Left ventricle myocardium inferior (tissue), 1 donor: Measurements from ENCODE around the gene KCNK10. TPM values are rescaled to one million over a fixed set of nuclear protein-coding genes. Genes with fewer than 3 reads are reported as not detected.

Source experiments
- DNase-seq: peaks from one replicate; pipeline ENCODE4 v3.0.0-alpha.2; 2020
- H3K27ac ChIP-seq: fragments of 200-600 bp; replicated peaks from 2 replicates; pipeline ENCODE4 v1.8.0; 2021
- H3K27me3 ChIP-seq: fragments of 200-600 bp; 2 replicates; pipeline ENCODE4 v1.8.0; 2021; ENCODE audit warnings: low read depth
- H3K36me3 ChIP-seq: fragments of 200-600 bp; 2 replicates; pipeline ENCODE4 v1.8.0; 2021
- H3K4me1 ChIP-seq: fragments of 200-600 bp; 2 replicates; pipeline ENCODE4 v1.8.0; 2021
- H3K4me3 ChIP-seq: fragments of 200-600 bp; 2 replicates; pipeline ENCODE4 v1.8.0; 2021; ENCODE audit warnings: mild to moderate bottlenecking, moderate library complexity
- H3K9me3 ChIP-seq: fragments of 200-600 bp; replicated peaks from 2 replicates; pipeline ENCODE4 v1.8.0; 2021
- intact Hi-C: fragments of 100-400 bp; cut with micrococcal nuclease; formaldehyde crosslinking; loops from one replicate; pipeline ENCODE4 v1.11.0; 2022
- total RNA-seq: library from RNA; stranded (reverse); fragmentation: NEBNext Ultra II Directional; extraction: Animal tissue kit (Norgen Biotek cat#: 25700); gene quantifications from one replicate; pipeline ENCODE4 v1.2.1, GENCODE V29; 2021
- TF ChIP-seq, protein P1 (sequence below): fragments of 200-600 bp; IDR thresholded peaks from 2 replicates; pipeline ENCODE4 v1.8.0; 2021; ENCODE audit warnings: antibody characterized with exemption, mild to moderate bottlenecking, borderline replicate concordance
- donor health status: DM: no; HTN: yes; CAD: no; lungs with severe emphysema.

KCNK10 gene
- total RNA-seq, 1 donor from 2014 or later = not detected

DNA sequence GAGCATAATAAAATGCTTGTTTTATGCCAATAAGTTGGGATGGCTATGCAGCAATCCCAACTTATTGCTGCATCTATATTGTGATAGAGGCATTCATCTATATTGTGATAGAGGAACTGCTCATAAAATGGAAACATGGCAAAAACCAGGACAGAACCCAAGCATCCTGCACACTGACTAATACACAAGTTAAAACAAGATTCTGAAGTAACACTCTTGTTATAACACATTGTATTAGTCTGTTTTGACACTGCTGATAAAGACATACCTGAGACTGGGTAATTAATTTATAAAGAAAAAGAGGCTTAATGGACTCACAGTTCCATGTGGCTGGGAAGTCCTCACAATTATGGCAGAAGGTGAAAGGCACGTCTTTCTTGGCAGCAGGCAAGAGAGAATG is 36.8 kb downstream of the KCNK10 start:
- Histone ChIP-seq H3K36me3 (no peaks in the 10 kb centered on the region), H3K4me1 (no peaks in the 10 kb centered on the region), H3K27me3 (peaks cover 3% of the 10 kb centered on the region), H3K27ac (no peak overlapping the region), H3K4me3 (no peak overlapping the region), H3K9me3 (peaks cover 9% of the 10 kb centered on the region)
- intact Hi-C loops = no loop called here
- TF ChIP-seq, protein P1, sequence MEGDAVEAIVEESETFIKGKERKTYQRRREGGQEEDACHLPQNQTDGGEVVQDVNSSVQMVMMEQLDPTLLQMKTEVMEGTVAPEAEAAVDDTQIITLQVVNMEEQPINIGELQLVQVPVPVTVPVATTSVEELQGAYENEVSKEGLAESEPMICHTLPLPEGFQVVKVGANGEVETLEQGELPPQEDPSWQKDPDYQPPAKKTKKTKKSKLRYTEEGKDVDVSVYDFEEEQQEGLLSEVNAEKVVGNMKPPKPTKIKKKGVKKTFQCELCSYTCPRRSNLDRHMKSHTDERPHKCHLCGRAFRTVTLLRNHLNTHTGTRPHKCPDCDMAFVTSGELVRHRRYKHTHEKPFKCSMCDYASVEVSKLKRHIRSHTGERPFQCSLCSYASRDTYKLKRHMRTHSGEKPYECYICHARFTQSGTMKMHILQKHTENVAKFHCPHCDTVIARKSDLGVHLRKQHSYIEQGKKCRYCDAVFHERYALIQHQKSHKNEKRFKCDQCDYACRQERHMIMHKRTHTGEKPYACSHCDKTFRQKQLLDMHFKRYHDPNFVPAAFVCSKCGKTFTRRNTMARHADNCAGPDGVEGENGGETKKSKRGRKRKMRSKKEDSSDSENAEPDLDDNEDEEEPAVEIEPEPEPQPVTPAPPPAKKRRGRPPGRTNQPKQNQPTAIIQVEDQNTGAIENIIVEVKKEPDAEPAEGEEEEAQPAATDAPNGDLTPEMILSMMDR = no peak
- DNase-seq = no peak

DNA sequence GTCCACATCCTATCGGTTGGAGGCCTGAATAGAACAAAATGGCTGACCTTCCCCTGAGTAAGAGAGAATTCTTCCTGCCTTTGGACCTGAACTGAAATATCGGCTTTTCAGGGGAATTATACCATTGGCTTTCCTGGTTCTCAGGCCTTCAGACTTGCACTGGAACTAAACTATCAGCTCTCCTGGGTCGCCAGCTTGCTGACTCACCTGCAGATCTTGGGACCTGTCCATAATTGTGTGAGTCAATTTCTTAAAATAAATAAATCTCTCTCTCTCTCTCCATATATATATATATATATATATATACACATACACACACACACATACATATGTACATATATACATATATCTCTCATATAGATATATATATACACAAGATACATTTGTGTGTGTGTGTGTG is 41.6 kb downstream of the KCNK10 start:
- H3K36me3 ChIP-seq = no peaks in the 10 kb centered on the region
- no peak overlapping the region for H3K27ac ChIP-seq
- peaks cover 9% of the 10 kb centered on the region for H3K9me3 ChIP-seq
- intact Hi-C loops = no loop called here
- H3K4me3 ChIP-seq = no peak overlapping the region
- H3K4me1 ChIP-seq = no peaks in the 10 kb centered on the region
- TF ChIP-seq, protein P1 = no peak
- no peak for DNase-seq
- peaks cover 15% of the 10 kb centered on the region for H3K27me3 ChIP-seq

DNA sequence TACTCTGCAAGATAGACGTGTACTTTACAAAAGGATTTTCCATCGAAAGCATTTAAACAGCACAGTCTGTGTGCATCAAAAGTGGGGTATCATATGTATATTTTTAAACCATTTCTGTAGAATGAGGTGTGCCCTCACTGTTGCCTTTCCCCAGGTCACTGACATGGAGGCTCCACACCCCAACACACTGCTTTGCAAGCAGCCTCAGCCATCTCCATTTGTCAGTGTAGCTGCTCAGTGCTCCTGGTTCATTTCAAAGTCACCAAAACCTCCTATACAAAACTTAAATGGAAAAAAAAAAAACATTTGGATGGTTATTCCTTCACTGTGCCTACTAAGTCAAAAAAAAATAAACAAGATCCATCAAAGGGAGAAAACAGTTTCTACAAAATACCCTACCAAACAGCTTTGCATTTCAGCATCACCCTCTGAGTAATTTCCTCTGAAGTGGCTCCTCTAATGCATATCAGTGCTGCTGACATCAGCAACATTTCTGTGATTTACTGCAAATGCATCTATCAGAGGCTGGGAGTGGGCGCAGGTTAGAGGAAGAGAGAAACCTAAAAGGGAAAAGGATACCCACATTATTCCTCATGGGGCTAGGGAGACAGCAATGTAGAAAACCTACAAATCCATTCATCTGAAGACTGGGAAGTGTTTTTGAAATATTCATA is 46.0 kb downstream of the KCNK10 start:
- TF ChIP-seq, protein P1 = no peak
- H3K9me3 ChIP-seq = no peaks in the 10 kb centered on the region

DNA sequence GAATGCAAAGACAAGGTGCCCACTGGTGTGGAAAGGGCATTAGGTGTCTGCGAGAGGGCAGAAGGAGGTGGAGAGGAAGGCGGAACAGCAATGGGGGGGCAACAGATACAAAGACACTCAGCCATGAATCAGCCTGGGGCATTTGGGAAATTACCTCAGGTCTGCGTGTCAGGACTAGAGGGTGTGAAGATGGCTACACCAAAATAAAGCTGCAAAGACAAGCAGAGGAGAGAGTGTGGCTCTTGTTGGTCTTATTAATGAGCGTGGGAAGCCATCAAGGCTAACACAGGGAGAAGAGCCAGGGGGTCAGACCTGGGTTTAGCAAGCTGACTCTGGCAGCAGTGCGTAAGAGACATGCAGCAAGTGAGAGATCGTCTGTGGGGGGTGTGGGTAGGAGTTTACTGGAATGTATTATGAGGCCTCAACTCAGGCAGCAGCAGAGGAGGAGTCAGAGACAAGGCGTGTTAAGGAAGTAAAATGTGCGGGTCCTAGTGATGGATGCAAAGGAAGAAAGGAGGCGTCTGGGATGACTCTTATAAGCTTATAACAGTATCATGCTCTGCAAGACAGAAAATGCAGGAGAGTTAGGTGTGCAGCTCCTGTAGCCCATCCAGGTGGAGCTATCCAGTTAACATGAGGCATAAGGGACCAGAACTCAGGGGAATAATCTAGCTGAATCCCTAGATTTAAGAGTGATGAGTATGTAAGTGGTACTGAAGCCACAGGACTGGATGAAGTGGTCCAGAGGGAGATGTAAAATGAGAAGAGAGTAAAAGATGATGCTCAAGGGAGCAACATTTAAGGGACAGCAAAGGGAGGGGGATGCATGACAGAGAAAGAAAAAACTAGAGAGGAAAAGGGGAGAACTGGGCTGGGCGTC is 50.4 kb downstream of the KCNK10 start:
- TF ChIP-seq, protein P1 = no peak
- Histone ChIP-seq H3K4me1 (no peaks in the 10 kb centered on the region), H3K4me3 (no peak overlapping the region), H3K27ac (no peak overlapping the region), H3K9me3 (no peaks in the 10 kb centered on the region), H3K27me3 (peaks cover 50% of the 10 kb centered on the region), H3K36me3 (no peaks in the 10 kb centered on the region)
- intact Hi-C loops = no loop called here
- DNase-seq = no peak

More for the DNA sequence above, 46.0 kb downstream of the KCNK10 start:
- Histone ChIP-seq H3K27ac (no peak overlapping the region), H3K4me3 (no peak overlapping the region), H3K27me3 (peaks cover 32% of the 10 kb centered on the region), H3K4me1 (no peaks in the 10 kb centered on the region), H3K36me3 (no peaks in the 10 kb centered on the region)
- no peak for DNase-seq
- intact Hi-C loops = no loop called here

DNA sequence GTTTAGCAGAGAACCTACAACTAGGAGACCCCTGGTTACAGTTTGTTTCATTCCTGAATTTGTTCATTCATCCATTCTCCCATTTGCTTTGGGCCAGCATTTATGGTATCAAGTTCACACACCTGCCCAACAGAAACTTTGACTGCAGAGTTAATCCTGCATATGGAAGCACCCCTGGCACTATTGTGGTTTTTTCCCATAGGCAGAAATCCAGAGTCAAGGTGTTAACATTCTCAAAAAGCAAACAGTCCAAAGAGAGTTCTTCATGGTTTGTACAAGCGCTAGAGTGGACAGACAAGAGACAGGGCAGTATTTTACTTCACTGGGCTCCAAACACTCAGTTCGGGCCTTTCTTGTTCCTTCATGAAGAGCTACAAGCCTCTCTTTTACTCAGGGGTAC is 51.9 kb downstream of the KCNK10 start:
- no peak for DNase-seq
- TF ChIP-seq, protein P1 = no peak
- H3K4me1 ChIP-seq = no peaks in the 10 kb centered on the region

More for the DNA sequence above, 51.9 kb downstream of the KCNK10 start:
- H3K27me3 ChIP-seq = peaks cover 45% of the 10 kb centered on the region
- H3K27ac ChIP-seq = no peak overlapping the region
- no peaks in the 10 kb centered on the region for H3K9me3 ChIP-seq
- H3K36me3 ChIP-seq = no peaks in the 10 kb centered on the region
- no peak overlapping the region for H3K4me3 ChIP-seq
- intact Hi-C loops = no loop called here
